H1 (cell line): Measurements from ENCODE around the gene TSHZ2. TPM values are rescaled to one million over a fixed set of nuclear protein-coding genes. Genes with fewer than 3 reads are reported as not detected.

ENCODE experiments used
- CTCF ChIA-PET: fragments of 300-600 bp; sonication (Branson Sonifier 250); formaldehyde crosslinking; loops from one replicate; lab custom pipeline; 2021; ENCODE audit not compliant: partially characterized antibody; lab: Charles Lee
- POLR2A ChIA-PET: fragments of 300-600 bp; sonication (Branson Sonifier 250); formaldehyde crosslinking; loops from one replicate; lab custom pipeline; 2021; ENCODE audit warnings: inconsistent platforms; ENCODE audit not compliant: partially characterized antibody; lab: Charles Lee
- DNase-seq, 2 experiments: peaks; one replicate each; pipeline versions ENCODE4 v3.0.0 to v3.0.0-alpha.2; 2010 to 2022; ENCODE audit warnings: low spot score in 2 of 2, low read depth in 1 of 2, mixed read lengths in 1 of 2
- FAIRE-seq: peaks from 2 replicates; lab custom pipeline; 2011; peaks lifted over from hg19 to GRCh38; lab: Jason Lieb, UNC
- H2AFZ ChIP-seq: 2 replicates; pipeline ENCODE4 v1.8.1; 2012; ENCODE audit warnings: low read length, inconsistent platforms
- H2AK5ac ChIP-seq: 2 replicates; pipeline ENCODE4 v1.6.1; 2013; ENCODE audit warnings: low read depth, low read length
- H2BK120ac ChIP-seq: replicated peaks from 2 replicates; pipeline ENCODE3; 2013; ENCODE audit warnings: low read depth, low read length, inconsistent platforms
- H2BK12ac ChIP-seq: 2 replicates; pipeline ENCODE4 v1.6.1; 2013; ENCODE audit warnings: low read depth, low read length
- H2BK15ac ChIP-seq: 2 replicates; pipeline ENCODE4 v1.6.1; 2013; ENCODE audit warnings: low read length
- H2BK20ac ChIP-seq: 2 replicates; pipeline ENCODE4 v1.6.1; 2013; ENCODE audit warnings: low read length
- H2BK5ac ChIP-seq: 2 replicates; pipeline ENCODE4 v1.6.1; 2013; ENCODE audit warnings: low read depth, low read length
- H3K14ac ChIP-seq: 2 replicates; pipeline ENCODE4 v1.6.1; 2013; ENCODE audit warnings: inconsistent platforms; ENCODE audit not compliant: insufficient read length
- H3K18ac ChIP-seq: 2 replicates; pipeline ENCODE4 v1.6.1; 2013; ENCODE audit warnings: low read length; ENCODE audit errors: extremely low read depth
- H3K23ac ChIP-seq: 2 replicates; pipeline ENCODE4 v1.6.1; 2013; ENCODE audit warnings: inconsistent platforms; ENCODE audit not compliant: insufficient read length
- H3K23me2 ChIP-seq: 2 replicates; pipeline ENCODE4 v1.6.1; 2013; ENCODE audit warnings: low read depth, low read length
- H3K27ac ChIP-seq: 2 replicates; pipeline ENCODE4 v1.6.1; 2011; ENCODE audit warnings: low read depth, low read length, inconsistent platforms
- H3K27me3 ChIP-seq, 4 experiments: replicated peaks in 1 of 4; 1 replicate in 1 of 4; 2 replicates in 3 of 4; pipeline versions ENCODE4 v1.6.1 to v1.8.1; 2011 to 2013; ENCODE audit warnings: low read length in 3 of 4, mild to moderate bottlenecking in 3 of 4, inconsistent platforms in 2 of 4, mixed read lengths in 2 of 4, moderate library complexity in 1 of 4; ENCODE audit not compliant: control insufficient read depth in 3 of 4, insufficient read depth in 3 of 4; ENCODE audit errors: extremely low read depth in 1 of 4
- H3K36me3 ChIP-seq, 4 experiments: 2 replicates each; pipeline versions ENCODE4 v1.6.1 to v1.8.1; 2011 to 2013; ENCODE audit warnings: mild to moderate bottlenecking in 4 of 4, low read length in 3 of 4, moderate library complexity in 2 of 4, control low read depth in 1 of 4, inconsistent platforms in 1 of 4; ENCODE audit not compliant: insufficient read depth in 4 of 4, control insufficient read depth in 2 of 4
- H3K4ac ChIP-seq: replicated peaks from 2 replicates; pipeline ENCODE3; 2013; ENCODE audit warnings: low read length, low read depth, mixed read lengths, inconsistent platforms; ENCODE audit not compliant: insufficient read length
- H3K4me1 ChIP-seq, 4 experiments: replicated peaks in 1 of 4; 1 replicate in 1 of 4; 2 replicates in 3 of 4; pipeline versions ENCODE4 v1.6.1 to v1.8.1; 2011 to 2013; ENCODE audit warnings: low read length in 3 of 4, inconsistent platforms in 2 of 4, mixed read lengths in 1 of 4; ENCODE audit not compliant: insufficient read depth in 4 of 4, control insufficient read depth in 3 of 4
- H3K4me2 ChIP-seq, 2 experiments: 2 replicates each; pipeline versions ENCODE4 v1.6.1 to v1.8.1; 2011 to 2013; ENCODE audit warnings: low read depth in 2 of 2, low read length in 2 of 2, control low read depth in 1 of 2, inconsistent platforms in 1 of 2, mild to moderate bottlenecking in 1 of 2; ENCODE audit not compliant: insufficient read depth in 1 of 2
- H3K4me3 ChIP-seq, 4 experiments: fragments of 200-600, 300-600 bp in 1 of 4; sonication (generic), shearing (Covaris generic), sonication (Bioruptor Twin) in 1 of 4; 2 replicates each; pipeline versions ENCODE4 v1.5.1 to v1.8.1; 2011 to 2016; ENCODE audit warnings: low read length in 4 of 4, low read depth in 3 of 4, control low read depth in 2 of 4, inconsistent platforms in 2 of 4, mild to moderate bottlenecking in 2 of 4, mixed read lengths in 1 of 4, moderate library complexity in 1 of 4; ENCODE audit not compliant: insufficient read depth in 2 of 4; ENCODE audit errors: extremely low read depth in 1 of 4
- H3K56ac ChIP-seq: replicated peaks from 2 replicates; pipeline ENCODE3; 2013; ENCODE audit warnings: low read depth, mild to moderate bottlenecking, mixed read lengths, low read length, inconsistent platforms; ENCODE audit not compliant: insufficient read length
- H3K79me1 ChIP-seq: 2 replicates; pipeline ENCODE4 v1.6.1; 2013; ENCODE audit warnings: low read depth, low read length, control low read depth
- H3K79me2 ChIP-seq, 2 experiments: 2 replicates each; pipeline versions ENCODE4 v1.6.1 to v1.8.1; 2012 to 2013; ENCODE audit warnings: low read length in 2 of 2, mild to moderate bottlenecking in 2 of 2, inconsistent platforms in 1 of 2; ENCODE audit not compliant: insufficient read depth in 2 of 2, control insufficient read depth in 1 of 2
- H3K9ac ChIP-seq, 4 experiments: replicated peaks in 1 of 4; 1 replicate in 1 of 4; 2 replicates in 3 of 4; pipeline versions ENCODE4 v1.6.1 to v1.8.1; 2011 to 2013; ENCODE audit warnings: low read depth in 3 of 4, low read length in 3 of 4, control low read depth in 2 of 4, mild to moderate bottlenecking in 2 of 4, moderate library complexity in 2 of 4, inconsistent platforms in 1 of 4; ENCODE audit errors: extremely low read depth in 1 of 4
- H3K9me3 ChIP-seq, 2 experiments: 2 replicates each; pipeline versions ENCODE4 v1.6.1 to v1.8.1; 2012 to 2013; ENCODE audit warnings: mild to moderate bottlenecking in 2 of 2, moderate library complexity in 2 of 2, control low read depth in 1 of 2, inconsistent platforms in 1 of 2, low read depth in 1 of 2, low read length in 1 of 2, mixed read lengths in 1 of 2; ENCODE audit not compliant: insufficient read depth in 2 of 2
- H4K20me1 ChIP-seq, 2 experiments: replicated peaks in 1 of 2; 2 replicates each; pipeline versions ENCODE3 to v1.8.1; 2011 to 2013; ENCODE audit warnings: inconsistent platforms in 2 of 2, low read length in 2 of 2, mild to moderate bottlenecking in 1 of 2; ENCODE audit not compliant: insufficient read depth in 2 of 2, control insufficient read depth in 1 of 2
- H4K5ac ChIP-seq: 2 replicates; pipeline ENCODE4 v1.6.1; 2013; ENCODE audit warnings: low read length, low read depth, mixed read lengths, inconsistent platforms; ENCODE audit not compliant: insufficient read length
- H4K8ac ChIP-seq: 2 replicates; pipeline ENCODE4 v1.8.0; 2013; ENCODE audit warnings: mild to moderate bottlenecking, moderate library complexity, low read length, inconsistent platforms; ENCODE audit not compliant: insufficient read depth; ENCODE audit errors: extremely low read depth
- H4K91ac ChIP-seq: replicated peaks from 2 replicates; pipeline ENCODE3; 2013; ENCODE audit warnings: low read length, mixed read lengths, inconsistent platforms; ENCODE audit not compliant: insufficient read length
- CTCF ChIP-seq, 3 experiments: IDR thresholded peaks; 1 replicate in 2 of 3; 2 replicates in 1 of 3; pipeline versions ENCODE4 v1.5.1 to v1.6.1; 2011; ENCODE audit warnings: low read length in 3 of 3, mild to moderate bottlenecking in 3 of 3, inconsistent platforms in 2 of 3, low read depth in 1 of 3, moderate library complexity in 1 of 3; ENCODE audit not compliant: insufficient read depth in 1 of 3; ENCODE audit errors: control extremely low read depth in 1 of 3
- PHF8 ChIP-seq: fragments of 200-600 bp; sonication (generic); conservative IDR thresholded peaks from 2 replicates; pipeline ENCODE4 v1.7.1; 2012; ENCODE audit warnings: low read depth, mild to moderate bottlenecking, inconsistent platforms, low read length, moderate library complexity
- RFX5 ChIP-seq: IDR thresholded peaks from 2 replicates; pipeline ENCODE4 v1.6.1; 2011; ENCODE audit warnings: low read depth, low read length, improper control_type of control experiment, borderline replicate concordance
- TBP ChIP-seq: IDR thresholded peaks from 2 replicates; pipeline ENCODE4 v1.6.1; 2011; ENCODE audit warnings: low read depth, low read length, improper control_type of control experiment
- TEAD4 ChIP-seq: IDR thresholded peaks from 2 replicates; pipeline ENCODE4 v1.6.1; 2012; ENCODE audit warnings: low read depth, low read length, inconsistent platforms, mixed read lengths
- WGBS, 2 experiments: shearing (Covaris generic) in 1 of 2; methylation state at CpG; one replicate each; pipeline versions ENCODE4 v1.1.6 to v1.1.7; 2013 to 2015; ENCODE audit warnings: low lambda C conversion rate in 2 of 2, mixed read lengths in 2 of 2, inconsistent platforms in 1 of 2, low coverage in 1 of 2, missing lambda C conversion rate in 1 of 2; ENCODE audit not compliant: insufficient replicate concordance in 2 of 2, insufficient coverage in 1 of 2, insufficient read length in 1 of 2; ENCODE audit errors: extremely low coverage in 1 of 2, missing lambda C conversion rate in 1 of 2; 5-methylcytosine and 5-hydroxymethylcytosine counted together
- polyA plus RNA-seq, 7 experiments: library from polyadenylated mRNA; depleted of rRNA in 3 of 7; stranded (reverse) in 5 of 7; unstranded in 2 of 7; fragments of >200 nt in 5 of 7; fragments of 200-250 nt in 2 of 7; gene quantifications; 1 replicate in 5 of 7; 2 replicates in 1 of 7; 4 replicates in 1 of 7; pipeline versions ENCODE4 v1.2.1 to v1.2.3, GENCODE V29; 2011 to 2013; ENCODE audit warnings: missing spikeins in 2 of 7, mixed read lengths in 2 of 7
- total RNA-seq: library from RNA; stranded (reverse); fragmentation: NEBNext Ultra II Directional; extraction: Animal tissue kit (Norgen Biotek cat#: 25700); gene quantifications from 2 replicates; pipeline ENCODE4 v1.2.1, GENCODE V29; 2021

The TSHZ2 gene
- total and polyA plus RNA-seq, 2 of the 8 experiments (the other 6 are each of a cell fraction or from before 2014, with no cell fraction given): 0.14 to 0.30 TPM

DNA sequence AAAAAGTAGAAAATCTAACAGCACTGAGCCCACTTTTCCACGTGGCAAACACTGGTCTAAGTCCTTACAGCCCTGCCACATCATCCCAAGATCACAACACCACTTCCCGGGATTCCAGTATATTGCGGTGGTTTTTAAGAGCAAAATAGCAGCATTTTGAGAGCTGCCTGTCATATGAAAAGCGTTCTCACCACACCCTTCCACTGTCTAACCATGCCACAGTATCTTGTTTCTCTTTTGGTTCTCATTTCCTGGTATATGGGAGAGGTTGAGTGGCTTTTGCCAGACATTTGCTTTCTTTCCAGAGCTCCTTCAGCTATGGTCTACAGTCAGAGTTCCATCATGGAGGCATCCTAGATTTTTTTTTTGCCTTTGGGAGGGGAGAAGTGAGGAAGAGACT lies 243.0 kb downstream of the TSHZ2 start:
- Histone ChIP-seq H4K91ac (no peak overlapping the region), H2AK5ac (no peak overlapping the region), H3K79me1 (no peaks in the 10 kb centered on the region), H4K5ac (no peak overlapping the region), H2BK5ac (no peak overlapping the region), H2AFZ (no peak overlapping the region), H4K8ac (no peak overlapping the region), H3K9ac (no peak overlapping the region), H2BK12ac (no peak overlapping the region), H3K18ac (no peak overlapping the region), H3K4me2 (no peak overlapping the region), H3K14ac (no peak overlapping the region), H3K4ac (no peak overlapping the region), H3K9me3 (peaks cover under 1 to 5% of the 10 kb centered on the region in 2 experiments), H3K27me3 (peaks cover 0 to 4% (median 0%) of the 10 kb centered on the region in 4 experiments; a peak in 3 of 7 replicates), H2BK15ac (no peak overlapping the region), H3K4me3 (no peak overlapping the region), H3K23ac (no peak overlapping the region), H3K56ac (no peak overlapping the region), H4K20me1 (no peaks in the 10 kb centered on the region), H3K27ac (no peak overlapping the region), H3K79me2 (no peaks in the 10 kb centered on the region), H3K23me2 (no peaks in the 10 kb centered on the region), H3K36me3 (peaks cover 0 to 4% (median 0%) of the 10 kb centered on the region in 4 experiments; a peak in 1 of 8 replicates), H2BK20ac (no peak overlapping the region), H2BK120ac (no peak overlapping the region), H3K4me1 (peaks cover 0 to 4% (median 4%) of the 10 kb centered on the region in 4 experiments; a peak in 6 of 7 replicates)
- no peak for FAIRE-seq
- POLR2A ChIA-PET: no interaction called here
- no peak for DNase-seq
- CTCF ChIA-PET: interaction anchor here (0.6 to 4.3 kb wide), 7 partner anchors 9 to 968 kb away, joined by 3 to 31 read pairs (median 3); no protein-coding TSS in a partner anchor
- 91% methylated on average over 4 of the region's 4 CpGs; no CpG with 5 or more reads in 1 of the 2 experiments for WGBS, 2 experiments
- no peak for TF ChIP-seq TEAD4
- no peak for TF ChIP-seq PHF8
- no peak for TF ChIP-seq CTCF (IDR thresholded peaks at IDR 0.05; ENCODE audit: control extremely low read depth in 1 of 3, insufficient read depth in 1 of 3, low read depth in 1 of 3, low read length in 3 of 3)
- no peak for TF ChIP-seq RFX5
- no peak for TF ChIP-seq TBP
